GM23338 (cell line): ENCODE data around the gene DYNC1LI2. TPM values are rescaled to one million over a fixed set of nuclear protein-coding genes. Genes with fewer than 3 reads are reported as not detected.

ENCODE experiments used
- ATAC-seq: fragments of 200-7000 bp; cut with Tn5 transposase; 3 replicates; pipeline ENCODE4 v1.9.1; 2020
- DNase-seq: peaks from one replicate; pipeline ENCODE4 v3.0.0-alpha.2; 2015; ENCODE audit warnings: low spot score
- H2AFZ ChIP-seq: fragments of 200-600 bp; sonication (generic); 2 replicates; pipeline ENCODE4 v1.8.0; 2016; ENCODE audit warnings: antibody characterized with exemption, mild to moderate bottlenecking, moderate library complexity
- H3F3A ChIP-seq: fragments of 200-600 bp; sonication (generic); replicated peaks from 2 replicates; pipeline ENCODE4 v1.8.0; 2017; ENCODE audit warnings: antibody characterized with exemption, mixed run types, low read depth
- H3K27ac ChIP-seq: fragments of 200-600 bp; sonication (generic); 2 replicates; pipeline ENCODE4 v1.6.1; 2016; ENCODE audit warnings: low read depth
- H3K27me3 ChIP-seq: fragments of 200-600 bp; sonication (generic); 2 replicates; pipeline ENCODE4 v1.8.0; 2016; ENCODE audit warnings: mild to moderate bottlenecking, mixed run types, moderate library complexity; ENCODE audit not compliant: insufficient read depth
- H3K36me3 ChIP-seq: fragments of 200-600 bp; sonication (generic); 2 replicates; pipeline ENCODE4 v1.8.0; 2016; ENCODE audit warnings: mild to moderate bottlenecking; ENCODE audit not compliant: insufficient read depth
- H3K4me1 ChIP-seq: fragments of 200-600 bp; sonication (generic); 2 replicates; pipeline ENCODE4 v1.8.0; 2016; ENCODE audit warnings: mild to moderate bottlenecking, moderate library complexity; ENCODE audit not compliant: insufficient read depth
- H3K4me2 ChIP-seq: fragments of 200-600 bp; sonication (generic); 2 replicates; pipeline ENCODE4 v1.7.1; 2017; ENCODE audit warnings: mixed run types
- H3K4me3 ChIP-seq: fragments of 200-600 bp; sonication (generic); 2 replicates; pipeline ENCODE4 v1.6.1; 2016; ENCODE audit warnings: mixed run types
- H3K79me2 ChIP-seq: fragments of 200-600 bp; sonication (generic); replicated peaks from 2 replicates; pipeline ENCODE4 v1.8.0; 2017; ENCODE audit warnings: mild to moderate bottlenecking; ENCODE audit not compliant: insufficient read depth
- H3K9me2 ChIP-seq: fragments of 200-600 bp; sonication (generic); 2 replicates; pipeline ENCODE4 v1.8.0; 2017; ENCODE audit not compliant: insufficient read depth
- H4K20me1 ChIP-seq: fragments of 200-600 bp; sonication (generic); replicated peaks from 2 replicates; pipeline ENCODE4 v1.8.0; 2017; ENCODE audit warnings: mild to moderate bottlenecking; ENCODE audit not compliant: insufficient read depth
- H3K27ac Mint-ChIP-seq: 2 replicates; pipeline ENCODE4 v1.8.0; 2020; ENCODE audit warnings: inconsistent platforms, mild to moderate bottlenecking, moderate library complexity, mixed read lengths
- H3K27me3 Mint-ChIP-seq: 3 replicates; pipeline ENCODE4 v1.8.0; 2022; ENCODE audit warnings: low read depth, mild to moderate bottlenecking, moderate library complexity, mixed read lengths, inconsistent platforms; ENCODE audit not compliant: insufficient read depth, poor library complexity
- H3K36me3 Mint-ChIP-seq: 3 replicates; pipeline ENCODE4 v1.8.0; 2021; ENCODE audit warnings: low read depth, mild to moderate bottlenecking, inconsistent platforms, moderate library complexity, mixed read lengths
- H3K4me1 Mint-ChIP-seq: 3 replicates; pipeline ENCODE4 v1.8.0; 2020; ENCODE audit warnings: mild to moderate bottlenecking, inconsistent platforms, mixed read lengths
- H3K4me3 Mint-ChIP-seq: 3 replicates; pipeline ENCODE4 v1.8.0; 2021; ENCODE audit warnings: moderate library complexity, mild to moderate bottlenecking, inconsistent platforms, mixed read lengths
- H3K9me3 Mint-ChIP-seq: 3 replicates; pipeline ENCODE4 v1.8.0; 2020; ENCODE audit warnings: moderate library complexity, mild to moderate bottlenecking, inconsistent platforms, mixed read lengths
- CREB1 ChIP-seq: fragments of 250-450 bp; sonication (Bioruptor Pico); IDR thresholded peaks from 2 replicates; pipeline ENCODE4 v1.5.0; 2020; ENCODE audit warnings: low read depth, mild to moderate bottlenecking, moderate library complexity
- CTCF ChIP-seq, 2 experiments: fragments of 200-600 bp in 1 of 2; sonication (generic) in 1 of 2; conservative IDR thresholded peaks; 2 replicates each; pipeline versions ENCODE4 v1.5.1 to v1.6.1; 2016 to 2017; ENCODE audit warnings: antibody characterized with exemption in 2 of 2, low read depth in 2 of 2, mild to moderate bottlenecking in 2 of 2, moderate library complexity in 1 of 2
- ETS1 ChIP-seq: IDR thresholded peaks from 2 replicates; pipeline ENCODE4 v1.6.1; 2016; ENCODE audit warnings: antibody characterized with exemption
- EZH2 ChIP-seq: fragments of 200-600 bp; sonication (generic); IDR thresholded peaks from one replicate; pipeline ENCODE4 v1.8.0; 2017; ENCODE audit warnings: antibody characterized with exemption, mild to moderate bottlenecking, low read depth; ENCODE audit not compliant: unreplicated experiment
- EZH2phosphoT487 ChIP-seq: fragments of 200-600 bp; sonication (generic); IDR thresholded peaks from one replicate; pipeline ENCODE4 v1.8.1; 2018; ENCODE audit warnings: antibody characterized with exemption; ENCODE audit not compliant: unreplicated experiment
- JUNB ChIP-seq: IDR thresholded peaks from one replicate; pipeline ENCODE4 v1.6.1; 2016; ENCODE audit warnings: antibody characterized with exemption; ENCODE audit not compliant: unreplicated experiment
- NANOG ChIP-seq: IDR thresholded peaks from 2 replicates; pipeline ENCODE4 v1.6.1; 2016; ENCODE audit warnings: antibody characterized with exemption, borderline replicate concordance
- POLR2AphosphoS5 ChIP-seq: IDR thresholded peaks from 2 replicates; pipeline ENCODE4 v1.6.1; 2016; ENCODE audit warnings: antibody characterized with exemption, low read depth
- STAT1 ChIP-seq: IDR thresholded peaks from one replicate; pipeline ENCODE4 v1.6.1; 2016; ENCODE audit warnings: antibody characterized with exemption; ENCODE audit not compliant: unreplicated experiment
- ZNF114 ChIP-seq: fragments of 250-450 bp; sonication (Bioruptor Pico); IDR thresholded peaks from 2 replicates; pipeline ENCODE4 v1.5.0; 2020; ENCODE audit warnings: mild to moderate bottlenecking, moderate library complexity
- ZNF331 ChIP-seq: fragments of 250-450 bp; sonication (Bioruptor Pico); IDR thresholded peaks from 2 replicates; pipeline ENCODE4 v1.5.0; 2020; ENCODE audit warnings: low read depth, mild to moderate bottlenecking, moderate library complexity
- ZNF462 ChIP-seq: fragments of 250-450 bp; sonication (Bioruptor Pico); IDR thresholded peaks from 2 replicates; pipeline ENCODE4 v1.5.0; 2020; ENCODE audit warnings: mild to moderate bottlenecking, moderate library complexity
- polyA plus RNA-seq: library from polyadenylated mRNA; unstranded; fragments of >200 nt; fragmentation: Nextera tagmentation; extraction: Ambion mirVana; gene quantifications from 2 replicates; pipeline ENCODE4 v1.2.1, GENCODE V29; 2016
- total RNA-seq: library from RNA; depleted of rRNA; stranded (reverse); fragments of >200 nt; shearing (Covaris generic); gene quantifications from 2 replicates; pipeline ENCODE4 v1.2.3, GENCODE V29; 2014
- TF ChIP-seq, protein P1 (sequence below): IDR thresholded peaks from one replicate; pipeline ENCODE4 v1.6.1; 2018; ENCODE audit warnings: antibody characterized with exemption; ENCODE audit not compliant: unreplicated experiment

Gene DYNC1LI2
- total and polyA plus RNA-seq, 2 experiments from 2014 or later = 73.9 to 85.9 TPM

GRCh38 chr16:66706506-66706880 is 44.9 kb downstream of the DYNC1LI2 start:
- H3K36me3 Mint-ChIP-seq = no peaks in the 10 kb centered on the region
- no peak overlapping the region for H3K4me2 ChIP-seq

More at GRCh38 chr16:66706506-66706880, 44.9 kb downstream of the DYNC1LI2 start:
- Histone ChIP-seq H3K9me2 (no peaks in the 10 kb centered on the region), H3K36me3 (no peaks in the 10 kb centered on the region), H3K27me3 (no peaks in the 10 kb centered on the region), H3K27ac (no peak overlapping the region), H2AFZ (peak overlapping the region; percentile 92), H3F3A (no peaks in the 10 kb centered on the region), H3K79me2 (no peaks in the 10 kb centered on the region), H4K20me1 (no peaks in the 10 kb centered on the region), H3K4me3 (no peak overlapping the region), H3K4me1 (no peaks in the 10 kb centered on the region)
- Mint-ChIP-seq H3K4me1 (peaks cover 7% of the 10 kb centered on the region; the same call in 2 of the 3 replicates), H3K27me3 (peaks cover 7% of the 10 kb centered on the region), H3K9me3 (peaks cover 5% of the 10 kb centered on the region; the same call in 2 of the 3 replicates), H3K4me3 (no peak overlapping the region), H3K27ac (no peak overlapping the region)
- no peak for DNase-seq
- no peak for TF ChIP-seq ETS1
- TF ChIP-seq EZH2phosphoT487 = no peak
- TF ChIP-seq CTCF (conservative IDR thresholded peaks at IDR 0.05; ENCODE audit: low read depth in 2 of 2) = no peak
- no peak for TF ChIP-seq ZNF114 (CRISPR knock-in tag)
- no peak for TF ChIP-seq JUNB
- TF ChIP-seq, protein P1, sequence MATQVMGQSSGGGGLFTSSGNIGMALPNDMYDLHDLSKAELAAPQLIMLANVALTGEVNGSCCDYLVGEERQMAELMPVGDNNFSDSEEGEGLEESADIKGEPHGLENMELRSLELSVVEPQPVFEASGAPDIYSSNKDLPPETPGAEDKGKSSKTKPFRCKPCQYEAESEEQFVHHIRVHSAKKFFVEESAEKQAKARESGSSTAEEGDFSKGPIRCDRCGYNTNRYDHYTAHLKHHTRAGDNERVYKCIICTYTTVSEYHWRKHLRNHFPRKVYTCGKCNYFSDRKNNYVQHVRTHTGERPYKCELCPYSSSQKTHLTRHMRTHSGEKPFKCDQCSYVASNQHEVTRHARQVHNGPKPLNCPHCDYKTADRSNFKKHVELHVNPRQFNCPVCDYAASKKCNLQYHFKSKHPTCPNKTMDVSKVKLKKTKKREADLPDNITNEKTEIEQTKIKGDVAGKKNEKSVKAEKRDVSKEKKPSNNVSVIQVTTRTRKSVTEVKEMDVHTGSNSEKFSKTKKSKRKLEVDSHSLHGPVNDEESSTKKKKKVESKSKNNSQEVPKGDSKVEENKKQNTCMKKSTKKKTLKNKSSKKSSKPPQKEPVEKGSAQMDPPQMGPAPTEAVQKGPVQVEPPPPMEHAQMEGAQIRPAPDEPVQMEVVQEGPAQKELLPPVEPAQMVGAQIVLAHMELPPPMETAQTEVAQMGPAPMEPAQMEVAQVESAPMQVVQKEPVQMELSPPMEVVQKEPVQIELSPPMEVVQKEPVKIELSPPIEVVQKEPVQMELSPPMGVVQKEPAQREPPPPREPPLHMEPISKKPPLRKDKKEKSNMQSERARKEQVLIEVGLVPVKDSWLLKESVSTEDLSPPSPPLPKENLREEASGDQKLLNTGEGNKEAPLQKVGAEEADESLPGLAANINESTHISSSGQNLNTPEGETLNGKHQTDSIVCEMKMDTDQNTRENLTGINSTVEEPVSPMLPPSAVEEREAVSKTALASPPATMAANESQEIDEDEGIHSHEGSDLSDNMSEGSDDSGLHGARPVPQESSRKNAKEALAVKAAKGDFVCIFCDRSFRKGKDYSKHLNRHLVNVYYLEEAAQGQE = no peak
- no peak for TF ChIP-seq CREB1 (CRISPR knock-in tag)
- no peak for TF ChIP-seq EZH2
- TF ChIP-seq ZNF462 (CRISPR knock-in tag) = no peak
- no peak for TF ChIP-seq POLR2AphosphoS5
- no peak for TF ChIP-seq STAT1
- TF ChIP-seq ZNF331 = no peak
- TF ChIP-seq NANOG = no peak
- peak; percentile 63 for ATAC-seq
